Measurements from ENCODE around the gene SUSD3. TPM values are rescaled to one million over a fixed set of nuclear protein-coding genes. Genes with fewer than 3 reads are reported as not detected.

The SUSD3 gene
- total and polyA plus RNA-seq, 2 of the 8 experiments (the other 6 are each of a cell fraction or from before 2014, with no cell fraction given), result 5.5 to 35.4 TPM

DNA sequence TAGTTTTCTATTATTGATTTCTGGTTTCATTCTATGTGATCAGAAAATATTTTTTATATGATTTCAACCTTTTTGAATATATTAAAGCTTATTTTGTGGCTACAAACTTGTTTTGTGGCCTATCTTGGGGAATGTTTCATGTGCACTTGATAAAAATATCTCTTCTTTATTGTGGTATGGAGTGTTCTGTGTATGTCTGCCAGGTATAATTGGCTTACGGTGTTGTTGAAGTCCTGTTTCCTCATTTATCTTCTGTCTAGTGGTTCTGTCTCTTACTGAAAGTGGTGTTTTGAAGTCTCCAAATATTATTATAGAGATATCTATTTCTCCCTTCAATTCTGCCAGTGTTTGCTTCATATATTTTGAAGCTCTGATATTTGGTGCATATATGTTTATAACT lies 47.1 kb downstream of the SUSD3 start (continued):
- TF ChIP-seq ZNF274 (IDR thresholded peaks at IDR 0.05; ENCODE audit: borderline replicate concordance, extremely low read depth, low read length) (no peak), RNF2 (IDR thresholded peaks at IDR 0.05; ENCODE audit: borderline replicate concordance, low read depth, low read length, missing control alignments, poor library complexity, severe bottlenecking) (no peak)
- TF ChIP-seq, protein P1, sequence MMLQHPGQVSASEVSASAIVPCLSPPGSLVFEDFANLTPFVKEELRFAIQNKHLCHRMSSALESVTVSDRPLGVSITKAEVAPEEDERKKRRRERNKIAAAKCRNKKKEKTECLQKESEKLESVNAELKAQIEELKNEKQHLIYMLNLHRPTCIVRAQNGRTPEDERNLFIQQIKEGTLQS (IDR thresholded peaks at IDR 0.05; ENCODE audit: insufficient read depth, low read depth, low read length), result no peak

Data from H1 (cell line).